Measurements from ENCODE around the gene PLOD1.

DNA sequence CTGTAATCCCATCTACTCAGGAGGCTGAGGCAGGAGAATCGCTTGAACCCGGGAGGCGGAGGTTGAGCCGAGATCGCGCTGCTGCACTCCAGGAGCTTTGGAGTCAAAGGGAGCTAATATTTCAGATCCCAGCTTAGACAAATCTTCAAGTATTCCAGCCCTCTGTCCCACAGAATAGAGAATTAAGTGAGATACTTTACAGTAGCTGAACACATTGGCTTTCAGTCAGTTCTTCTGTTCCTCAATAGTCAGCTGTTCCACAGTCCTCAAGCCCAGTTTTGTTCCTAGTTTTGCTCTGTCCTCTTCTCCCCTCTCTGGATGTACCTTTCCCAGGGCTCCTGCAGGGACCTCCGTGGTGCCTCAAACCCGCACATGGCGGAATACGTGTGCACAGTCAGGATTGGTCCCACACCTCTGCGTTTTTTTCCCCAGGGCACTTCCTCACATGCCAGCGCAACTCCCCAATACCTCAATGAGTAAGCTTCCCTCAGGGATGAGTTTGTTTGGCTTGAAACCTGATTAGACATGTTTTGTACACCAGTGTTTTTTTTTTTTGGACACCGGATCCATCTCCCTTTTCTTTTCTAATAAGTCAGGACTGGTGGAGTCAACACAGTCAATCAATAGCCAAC, 47.0 kb downstream of the PLOD1 start:
- TF ChIP-seq, protein P1, sequence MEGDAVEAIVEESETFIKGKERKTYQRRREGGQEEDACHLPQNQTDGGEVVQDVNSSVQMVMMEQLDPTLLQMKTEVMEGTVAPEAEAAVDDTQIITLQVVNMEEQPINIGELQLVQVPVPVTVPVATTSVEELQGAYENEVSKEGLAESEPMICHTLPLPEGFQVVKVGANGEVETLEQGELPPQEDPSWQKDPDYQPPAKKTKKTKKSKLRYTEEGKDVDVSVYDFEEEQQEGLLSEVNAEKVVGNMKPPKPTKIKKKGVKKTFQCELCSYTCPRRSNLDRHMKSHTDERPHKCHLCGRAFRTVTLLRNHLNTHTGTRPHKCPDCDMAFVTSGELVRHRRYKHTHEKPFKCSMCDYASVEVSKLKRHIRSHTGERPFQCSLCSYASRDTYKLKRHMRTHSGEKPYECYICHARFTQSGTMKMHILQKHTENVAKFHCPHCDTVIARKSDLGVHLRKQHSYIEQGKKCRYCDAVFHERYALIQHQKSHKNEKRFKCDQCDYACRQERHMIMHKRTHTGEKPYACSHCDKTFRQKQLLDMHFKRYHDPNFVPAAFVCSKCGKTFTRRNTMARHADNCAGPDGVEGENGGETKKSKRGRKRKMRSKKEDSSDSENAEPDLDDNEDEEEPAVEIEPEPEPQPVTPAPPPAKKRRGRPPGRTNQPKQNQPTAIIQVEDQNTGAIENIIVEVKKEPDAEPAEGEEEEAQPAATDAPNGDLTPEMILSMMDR (conservative IDR thresholded peaks at IDR 0.05; ENCODE audit: low read depth, low read length): no peak
- TF ChIP-seq EZH2 (IDR thresholded peaks at IDR 0.05; ENCODE audit: borderline replicate concordance, low read depth, low read length, poor library complexity, severe bottlenecking): no peak

Measured in A673 (cell line).